ENCODE measurements around the gene HOXD10.

DNA sequence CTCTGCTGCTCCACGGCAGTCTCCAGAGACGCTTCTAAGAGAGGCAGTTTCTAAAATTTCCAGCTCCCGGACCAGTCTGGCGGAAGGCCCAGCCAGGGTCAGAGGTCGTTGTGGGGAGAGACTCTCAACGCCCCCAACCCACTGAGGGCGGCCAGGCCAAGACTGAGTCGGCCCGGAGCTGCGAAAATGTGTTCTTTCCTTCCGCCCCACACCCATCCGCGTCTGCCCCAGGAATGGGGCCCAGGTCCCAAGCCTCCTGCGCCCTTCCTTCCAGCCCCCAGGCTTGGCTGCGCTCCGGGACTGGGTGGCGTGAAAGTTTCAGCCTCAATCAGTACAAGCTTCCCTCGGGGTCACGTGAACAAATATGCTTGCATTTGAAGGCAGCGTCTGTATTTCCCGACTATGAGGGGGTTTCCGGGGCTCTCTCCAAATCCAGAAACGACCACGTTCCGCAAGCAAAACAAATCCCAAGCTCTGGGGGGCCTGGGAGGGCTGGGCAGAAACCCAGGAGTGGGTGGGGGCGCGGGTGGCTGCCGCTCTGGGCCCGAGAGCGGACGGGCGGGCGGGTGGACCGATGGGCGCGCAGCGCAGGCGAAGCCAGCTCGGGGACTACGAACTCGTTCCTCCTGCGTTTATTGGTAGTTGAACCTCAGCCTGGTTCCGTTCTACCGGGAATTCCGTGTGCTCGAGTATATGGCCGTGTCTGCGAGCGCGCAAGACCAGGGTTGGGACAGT lies 43.8 kb downstream of the HOXD10 start:
- TF ChIP-seq, protein P1, sequence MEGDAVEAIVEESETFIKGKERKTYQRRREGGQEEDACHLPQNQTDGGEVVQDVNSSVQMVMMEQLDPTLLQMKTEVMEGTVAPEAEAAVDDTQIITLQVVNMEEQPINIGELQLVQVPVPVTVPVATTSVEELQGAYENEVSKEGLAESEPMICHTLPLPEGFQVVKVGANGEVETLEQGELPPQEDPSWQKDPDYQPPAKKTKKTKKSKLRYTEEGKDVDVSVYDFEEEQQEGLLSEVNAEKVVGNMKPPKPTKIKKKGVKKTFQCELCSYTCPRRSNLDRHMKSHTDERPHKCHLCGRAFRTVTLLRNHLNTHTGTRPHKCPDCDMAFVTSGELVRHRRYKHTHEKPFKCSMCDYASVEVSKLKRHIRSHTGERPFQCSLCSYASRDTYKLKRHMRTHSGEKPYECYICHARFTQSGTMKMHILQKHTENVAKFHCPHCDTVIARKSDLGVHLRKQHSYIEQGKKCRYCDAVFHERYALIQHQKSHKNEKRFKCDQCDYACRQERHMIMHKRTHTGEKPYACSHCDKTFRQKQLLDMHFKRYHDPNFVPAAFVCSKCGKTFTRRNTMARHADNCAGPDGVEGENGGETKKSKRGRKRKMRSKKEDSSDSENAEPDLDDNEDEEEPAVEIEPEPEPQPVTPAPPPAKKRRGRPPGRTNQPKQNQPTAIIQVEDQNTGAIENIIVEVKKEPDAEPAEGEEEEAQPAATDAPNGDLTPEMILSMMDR (conservative IDR thresholded peaks at IDR 0.05; ENCODE audit: low read depth, low read length) = no peak
- no peak for TF ChIP-seq EZH2 (IDR thresholded peaks at IDR 0.05; ENCODE audit: borderline replicate concordance, low read depth, low read length, poor library complexity, severe bottlenecking)
